Urothelium cell line (cell line): ENCODE measurements around the gene TTL.

Source experiments
- DNase-seq: peaks from one replicate; pipeline ENCODE4 v3.0.0; 2011; ENCODE audit warnings: low spot score, mixed read lengths
- FAIRE-seq: peaks from 2 replicates; lab custom pipeline; 2011; peaks lifted over from hg19 to GRCh38; lab: Jason Lieb, UNC

TTL gene

DNA sequence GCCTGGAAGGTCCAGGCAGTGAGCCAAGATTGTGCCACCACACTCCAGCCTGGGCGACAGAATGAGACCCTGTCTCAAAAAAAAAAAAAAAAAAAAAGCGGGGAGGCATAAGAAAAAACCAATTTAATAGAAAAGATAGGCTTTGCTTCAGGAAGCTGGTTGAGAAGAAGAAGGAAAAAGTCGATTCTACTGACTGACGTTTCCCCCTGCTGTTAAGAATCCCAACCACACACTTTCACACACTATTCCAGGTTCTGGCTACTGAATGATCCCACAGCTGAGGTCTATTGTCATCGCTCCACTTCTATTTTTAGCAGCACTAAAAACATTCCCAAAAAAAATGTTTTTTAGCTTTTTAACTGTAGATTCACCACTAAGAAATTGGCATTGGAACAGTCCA, 95.8 kb downstream of the TTL start:
- FAIRE-seq, result no peak

DNA sequence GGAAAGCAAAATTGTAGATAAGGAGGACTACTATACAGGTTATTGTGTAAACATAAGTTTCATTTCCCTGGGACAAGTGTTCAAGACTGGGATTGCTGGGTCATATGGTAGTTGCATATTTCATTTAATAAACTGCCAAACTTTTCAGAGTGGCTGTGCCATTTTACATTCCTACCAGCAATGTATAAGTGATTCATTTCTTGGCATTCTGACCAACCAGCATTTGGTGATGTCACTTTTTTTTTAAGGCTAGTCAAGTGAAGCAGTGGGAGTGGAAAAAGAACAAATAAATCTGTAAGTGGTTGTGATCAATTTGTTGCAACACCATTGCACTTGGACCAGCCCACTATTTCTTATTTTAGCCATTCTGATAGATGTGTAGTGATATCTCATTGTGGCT, 97.3 kb downstream of the TTL start:
- FAIRE-seq (no peak), DNase-seq (no peak)

More for the DNA sequence above, 95.8 kb downstream of the TTL start:
- DNase-seq, result no peak

DNA sequence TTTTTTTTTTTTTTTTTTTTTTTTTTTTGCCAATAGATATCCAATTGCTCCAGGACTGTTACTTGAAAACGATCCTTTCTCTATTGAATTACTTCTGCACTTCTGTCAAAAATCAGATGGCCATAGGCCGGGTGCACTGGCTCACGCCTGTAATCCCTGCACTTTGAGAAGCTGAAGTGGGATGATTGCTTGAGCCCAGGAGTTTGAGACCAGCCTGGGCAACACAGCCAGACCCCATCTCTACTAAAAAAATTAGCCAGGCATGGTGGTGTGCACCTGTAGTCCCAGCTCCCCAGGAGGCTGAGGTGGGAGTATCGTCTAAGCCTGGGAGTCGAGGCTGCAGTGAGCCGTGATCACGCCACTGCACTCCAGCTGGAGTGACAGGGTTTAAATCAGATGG, 98.1 kb downstream of the TTL start:
- DNase-seq (no peak), FAIRE-seq (no peak)

DNA sequence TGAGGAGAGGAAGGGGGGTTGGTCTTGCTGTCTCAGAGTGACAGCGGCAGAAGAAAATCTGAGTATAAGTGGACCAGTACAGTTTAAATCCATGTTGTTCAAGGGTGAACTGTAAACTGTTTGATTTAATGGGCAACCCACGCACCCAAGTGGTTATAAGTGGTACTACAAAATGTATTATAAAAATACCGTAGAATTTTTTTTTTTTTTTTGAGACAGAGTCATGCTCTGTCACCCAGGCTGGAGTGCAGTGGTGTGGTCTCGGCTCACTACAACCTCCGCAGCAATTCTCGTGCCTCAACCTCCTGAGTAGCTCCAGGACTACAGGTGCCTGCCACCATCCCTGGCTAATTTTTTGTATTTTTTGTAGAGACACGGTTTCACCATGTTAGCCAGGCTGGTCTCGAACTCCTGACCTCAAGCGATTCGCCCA, 100.4 kb downstream of the TTL start:
- DNase-seq (peak; percentile 46), FAIRE-seq (no peak)

DNA sequence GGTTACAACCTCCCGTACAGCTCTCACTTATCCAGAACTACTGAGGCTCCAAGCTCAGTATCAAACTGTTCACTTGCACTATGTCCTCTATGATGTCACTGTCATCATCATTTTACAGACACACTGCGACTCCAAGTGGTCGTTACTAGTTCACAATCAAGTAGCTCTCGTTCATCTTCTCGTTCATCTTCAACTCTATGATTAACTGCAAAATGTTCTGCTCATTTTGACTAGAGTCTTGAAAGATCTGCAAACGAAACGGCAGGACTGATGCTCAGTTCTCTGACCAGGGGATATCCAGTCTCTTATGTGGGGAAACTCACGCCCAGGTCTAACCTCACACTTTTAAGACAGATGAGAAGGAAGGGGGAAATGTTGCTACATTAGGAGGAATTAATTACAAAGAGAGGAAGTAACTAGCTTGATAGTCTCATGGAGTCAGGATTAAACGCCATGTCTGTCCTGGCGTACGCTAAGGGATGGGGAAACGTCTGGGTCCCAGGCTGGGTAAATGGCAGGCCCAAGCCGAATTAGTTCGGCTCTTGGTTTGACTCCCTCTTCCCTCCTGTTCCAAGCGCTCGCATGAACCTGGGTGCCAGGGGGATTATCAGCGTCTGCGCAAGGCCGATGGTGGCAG, 101.7 kb downstream of the TTL start:
- no peak for FAIRE-seq

GRCh38 chr2:112584134-112584890, 102.4 kb downstream of the TTL start, which contains the start of gene CHCHD5:
CHCHD5 (plus strand) TSS chr2:112584609; CDS start chr2:112584648, 39 bp downstream.
- peak; percentile 95 for FAIRE-seq
- DNase-seq, result peak; percentile 96

More for the DNA sequence above, 101.7 kb downstream of the TTL start:
- peak; percentile 38 for DNase-seq

GRCh38 chr2:112584891-112585250, 102.9 kb downstream of the TTL start:
- FAIRE-seq (no peak), DNase-seq (no peak)

GRCh38 chr2:112585400-112585799, 103.4 kb downstream of the TTL start:
- FAIRE-seq (no peak), DNase-seq (no peak)

DNA sequence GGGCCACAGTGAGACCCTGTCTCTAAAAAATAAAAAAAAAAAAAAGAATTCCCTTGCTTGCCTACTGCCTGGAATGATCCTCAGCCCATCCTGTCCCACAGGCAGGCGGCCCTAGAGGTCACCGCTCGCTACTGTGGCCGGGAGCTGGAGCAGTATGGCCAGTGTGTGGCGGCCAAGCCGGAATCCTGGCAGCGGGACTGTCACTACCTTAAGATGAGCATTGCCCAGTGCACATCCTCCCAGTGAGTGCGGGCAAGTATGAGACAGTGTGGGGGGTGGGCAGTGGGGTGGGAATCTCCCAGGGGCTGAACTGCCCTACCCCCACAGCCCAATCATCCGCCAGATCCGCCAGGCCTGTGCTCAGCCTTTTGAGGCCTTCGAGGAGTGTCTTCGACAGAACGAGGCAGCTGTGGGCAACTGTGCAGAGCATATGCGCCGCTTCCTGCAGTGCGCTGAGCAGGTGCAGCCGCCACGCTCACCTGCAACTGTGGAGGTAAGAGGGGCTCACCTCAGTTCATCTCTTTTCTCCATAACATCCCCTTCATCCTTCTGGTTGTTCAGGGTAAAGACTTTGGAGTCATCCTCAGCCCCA, 104.0 kb downstream of the TTL start:
- DNase-seq, result no peak
- no peak for FAIRE-seq

DNA sequence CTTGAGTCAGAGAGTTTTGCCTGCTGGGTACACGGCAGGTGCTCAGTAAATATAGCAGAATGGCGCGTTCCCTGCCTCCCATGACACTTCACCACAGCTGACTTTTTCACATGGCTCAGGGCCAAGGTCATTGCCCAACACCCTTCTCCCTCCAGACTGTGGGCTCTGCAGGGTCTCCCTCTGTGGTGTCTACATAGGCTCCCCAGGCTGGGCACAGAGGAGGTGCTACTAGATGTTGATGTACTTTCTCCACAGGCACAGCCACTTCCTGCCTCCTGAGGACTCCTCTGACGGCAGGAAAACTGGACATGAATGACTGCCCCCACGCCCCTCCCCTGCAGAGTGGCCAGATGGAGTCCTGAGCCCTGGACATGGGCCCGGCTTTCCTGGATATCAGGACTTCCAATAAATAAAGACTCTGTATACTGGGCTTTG, 106.7 kb downstream of the TTL start:
- no peak for DNase-seq
- FAIRE-seq, result no peak
